IMR-90 (cell line): ENCODE measurements around the gene CLEC4M. TPM values are rescaled to one million over a fixed set of nuclear protein-coding genes. Genes with fewer than 3 reads are reported as not detected.

Experiments used
- ATAC-seq: fragments of 200-7000 bp; cut with Tn5 transposase; 2 replicates; pipeline ENCODE4 v1.9.1; 2020; ENCODE audit warnings: low read depth, mild to moderate bottlenecking, moderate library complexity
- BruUV-seq: library from RNA; stranded (reverse); fragments of 400-500 nt; replicated peaks from 2 replicates; lab custom pipeline; 2021; lab: Mats Ljungman, UMichigan
- CTCF ChIA-PET: fragments of 300-600 bp; formaldehyde crosslinking; extraction: SDS; loops from one replicate; lab custom pipeline; 2021; ENCODE audit warnings: antibody characterized with exemption; lab: Yijun Ruan, JAX
- POLR2A ChIA-PET: fragments of 300-600 bp; sonication (Branson Sonifier 250); formaldehyde crosslinking; loops from one replicate; lab custom pipeline; 2022; ENCODE audit warnings: antibody characterized with exemption; ENCODE audit not compliant: unreplicated experiment; lab: Charles Lee
- DNase-seq: peaks from one replicate; pipeline ENCODE4 v3.0.0; 2013
- H2AFZ ChIP-seq: replicated peaks from 2 replicates; pipeline ENCODE3; 2013; ENCODE audit warnings: low read length, mild to moderate bottlenecking; ENCODE audit not compliant: poor library complexity
- H2AK5ac ChIP-seq: 2 replicates; pipeline ENCODE4 v1.6.1; 2013; ENCODE audit warnings: low read depth, low read length, inconsistent platforms
- H2AK9ac ChIP-seq: replicated peaks from 2 replicates; pipeline ENCODE3; 2013; ENCODE audit warnings: mild to moderate bottlenecking, low read depth, low read length, moderate library complexity; ENCODE audit not compliant: poor library complexity
- H2BK120ac ChIP-seq: 2 replicates; pipeline ENCODE4 v1.6.1; 2013; ENCODE audit warnings: low read depth, low read length, inconsistent platforms
- H2BK15ac ChIP-seq: 3 replicates; pipeline ENCODE4 v1.6.1; 2013; ENCODE audit warnings: low read depth, low read length, inconsistent platforms
- H2BK20ac ChIP-seq: 2 replicates; pipeline ENCODE4 v1.6.1; 2013; ENCODE audit warnings: low read depth, mild to moderate bottlenecking, inconsistent platforms, low read length, moderate library complexity
- H2BK5ac ChIP-seq: 2 replicates; pipeline ENCODE4 v1.6.1; 2013; ENCODE audit warnings: mild to moderate bottlenecking, low read depth, low read length, inconsistent platforms; ENCODE audit not compliant: poor library complexity, severe bottlenecking
- H3K14ac ChIP-seq: replicated peaks from 2 replicates; pipeline ENCODE4 v1.6.1; 2013; ENCODE audit warnings: low read depth, low read length, inconsistent platforms
- H3K18ac ChIP-seq: 2 replicates; pipeline ENCODE4 v1.6.1; 2013; ENCODE audit warnings: low read depth, low read length, control low read depth
- H3K23ac ChIP-seq: 2 replicates; pipeline ENCODE4 v1.6.1; 2013; ENCODE audit warnings: low read depth, low read length, inconsistent platforms
- H3K27ac ChIP-seq: 2 replicates; pipeline ENCODE4 v1.5.1; 2013; ENCODE audit warnings: mild to moderate bottlenecking, control low read depth, low read length; ENCODE audit not compliant: insufficient read depth
- H3K27me3 ChIP-seq: 2 replicates; pipeline ENCODE4 v1.6.1; 2013; ENCODE audit warnings: low read length; ENCODE audit not compliant: control insufficient read depth, insufficient read depth
- H3K36me3 ChIP-seq: 2 replicates; pipeline ENCODE4 v1.6.1; 2013; ENCODE audit warnings: low read length, mixed read lengths; ENCODE audit not compliant: control insufficient read depth, insufficient read depth
- H3K4ac ChIP-seq: 2 replicates; pipeline ENCODE4 v1.6.1; 2013; ENCODE audit warnings: low read depth, low read length, inconsistent platforms
- H3K4me1 ChIP-seq: 2 replicates; pipeline ENCODE4 v1.6.1; 2013; ENCODE audit warnings: low read length, mixed read lengths; ENCODE audit not compliant: control insufficient read depth, insufficient read depth
- H3K4me2 ChIP-seq: 2 replicates; pipeline ENCODE4 v1.6.1; 2013; ENCODE audit warnings: low read depth, mild to moderate bottlenecking, control low read depth, low read length, moderate library complexity
- H3K4me3 ChIP-seq: 2 replicates; pipeline ENCODE4 v1.5.1; 2013; ENCODE audit warnings: low read depth, mild to moderate bottlenecking, control low read depth, low read length, moderate library complexity; ENCODE audit not compliant: insufficient read depth
- H3K56ac ChIP-seq: 2 replicates; pipeline ENCODE4 v1.6.1; 2013; ENCODE audit warnings: low read length, inconsistent platforms; ENCODE audit not compliant: insufficient read depth; ENCODE audit errors: extremely low read depth
- H3K79me1 ChIP-seq, 2 experiments: 2 replicates each; pipeline ENCODE4 v1.6.1; 2013; ENCODE audit warnings: low read length in 2 of 2, inconsistent platforms in 1 of 2, low read depth in 1 of 2
- H3K9ac ChIP-seq: 2 replicates; pipeline ENCODE4 v1.6.1; 2013; ENCODE audit warnings: low read depth, low read length, control low read depth
- H3K9me1 ChIP-seq: 2 replicates; pipeline ENCODE4 v1.6.1; 2013; ENCODE audit warnings: low read length, inconsistent platforms; ENCODE audit not compliant: insufficient read depth
- H3K9me3 ChIP-seq: 2 replicates; pipeline ENCODE4 v1.6.1; 2013; ENCODE audit warnings: low read length; ENCODE audit not compliant: control insufficient read depth, insufficient read depth
- H4K20me1 ChIP-seq: 2 replicates; pipeline ENCODE4 v1.6.1; 2013; ENCODE audit warnings: low read length, inconsistent platforms; ENCODE audit not compliant: insufficient read depth
- H4K5ac ChIP-seq: 2 replicates; pipeline ENCODE4 v1.6.1; 2013; ENCODE audit warnings: mild to moderate bottlenecking, low read depth, low read length, control low read depth
- H4K8ac ChIP-seq, 2 experiments: 2 replicates each; pipeline ENCODE4 v1.6.1; 2013; ENCODE audit warnings: low read depth in 2 of 2, low read length in 2 of 2, control low read depth in 1 of 2, inconsistent platforms in 1 of 2
- H4K91ac ChIP-seq: 2 replicates; pipeline ENCODE4 v1.6.1; 2013; ENCODE audit warnings: low read depth, low read length, inconsistent platforms; ENCODE audit not compliant: insufficient read depth
- MAZ ChIP-seq: IDR thresholded peaks from 2 replicates; pipeline ENCODE4 v1.6.1; 2012; ENCODE audit warnings: low read depth, mild to moderate bottlenecking, low read length, improper control_type of control experiment, moderate library complexity, borderline replicate concordance
- MXI1 ChIP-seq: IDR thresholded peaks from 2 replicates; pipeline ENCODE4 v1.6.1; 2012; ENCODE audit warnings: low read depth, mild to moderate bottlenecking, low read length, moderate library complexity, borderline replicate concordance
- POLR2A ChIP-seq: IDR thresholded peaks from 2 replicates; pipeline ENCODE4 v1.6.1; 2012; ENCODE audit warnings: mild to moderate bottlenecking, low read depth, low read length
- WGBS, 2 experiments: methylation state at CpG; one replicate each; pipeline versions ENCODE4 v1.1.5 to v1.1.7; 2013; ENCODE audit warnings: missing lambda C conversion rate in 2 of 2; ENCODE audit not compliant: insufficient read length in 1 of 2; ENCODE audit errors: extremely low coverage in 2 of 2; 5-methylcytosine and 5-hydroxymethylcytosine counted together
- dilution Hi-C: fragments of 300-500 bp; cut with HindIII; formaldehyde crosslinking; loops from one replicate; pipeline ENCODE4 v1.14.3; 2018; ENCODE audit warnings: low sequenced_read_pairs; ENCODE audit not compliant: unreplicated experiment
- in situ Hi-C: fragments of 300-500 bp; cut with MboI; formaldehyde crosslinking; loops from 3 replicates; pipeline ENCODE4 v1.14.3; 2019; ENCODE audit warnings: low sequenced_read_pairs, inconsistent platforms, mixed read lengths
- intact Hi-C: fragments of 100-400 bp; cut with micrococcal nuclease; formaldehyde crosslinking; loops from 2 replicates; pipeline ENCODE4 v1.10.0; 2022
- polyA plus RNA-seq, 3 experiments: library from polyadenylated mRNA; depleted of rRNA; stranded (reverse); fragments of >200 nt; gene quantifications; 2 replicates each; pipeline ENCODE4 v1.2.3, GENCODE V29; 2012; ENCODE audit warnings: low replicate concordance in 1 of 3
- total RNA-seq: library from RNA; depleted of rRNA; stranded (reverse); fragments of >200 nt; gene quantifications from 2 replicates; pipeline ENCODE4 v1.2.3, GENCODE V29; 2012

The CLEC4M gene
- total and polyA plus RNA-seq, 2 of the 4 experiments (the other 2 are of a cell fraction): not detected

DNA sequence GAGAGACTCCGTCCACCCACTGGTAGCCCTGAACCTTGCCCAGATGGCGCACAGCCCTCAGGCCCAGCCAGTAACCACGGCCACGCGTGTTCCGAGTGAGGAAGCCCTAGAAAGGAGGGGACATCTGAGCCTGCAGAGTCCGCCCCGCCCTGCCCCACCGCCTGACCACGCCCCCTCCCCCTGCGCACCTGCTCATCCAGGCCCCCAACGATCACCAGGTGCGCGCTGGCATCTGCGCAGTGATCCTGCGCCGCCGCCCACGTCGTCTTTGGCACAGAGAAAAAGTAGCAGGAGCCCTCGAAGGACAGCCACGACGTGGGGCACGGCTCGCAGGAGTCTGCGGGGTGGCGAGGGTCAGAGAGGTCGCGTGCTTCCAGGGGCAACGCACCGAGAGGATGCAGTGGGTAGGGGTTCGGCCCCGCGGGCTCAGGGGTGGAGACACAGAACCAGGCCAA is 33.2 kb upstream of the CLEC4M start:
- no peaks in the 10 kb centered on the region for H3K79me1 ChIP-seq
- dilution Hi-C loops: no loop called here
- H3K27me3 ChIP-seq: peaks cover 45% of the 10 kb centered on the region
- no peak overlapping the region for H3K56ac ChIP-seq
- no peaks in the 10 kb centered on the region for H3K9me3 ChIP-seq
- ATAC-seq (no peak), DNase-seq (no peak)
- BruUV-seq: no TSS peak
- no peak overlapping the region for H3K18ac ChIP-seq
- H4K91ac ChIP-seq: no peak overlapping the region
- H3K4me3 ChIP-seq: no peak overlapping the region
- POLR2A ChIA-PET: no interaction called here
- no peak overlapping the region for H3K23ac ChIP-seq
- H3K9ac ChIP-seq: no peak overlapping the region
- no peak overlapping the region for H2BK5ac ChIP-seq
- H2BK15ac ChIP-seq: no peak overlapping the region
- H4K20me1 ChIP-seq: no peaks in the 10 kb centered on the region
- CTCF ChIA-PET: no interaction called here
- no peak overlapping the region for H3K14ac ChIP-seq
- no peak overlapping the region for H2BK120ac ChIP-seq
- no peak overlapping the region for H4K8ac ChIP-seq
- no peak overlapping the region for H3K27ac ChIP-seq
- H2AFZ ChIP-seq: no peak overlapping the region
- no peak overlapping the region for H2BK20ac ChIP-seq
- no peak overlapping the region for H2AK5ac ChIP-seq
- no peaks in the 10 kb centered on the region for H3K4me1 ChIP-seq
- 15% methylated on average over 10 of the region's 34 CpGs; no CpG with 5 or more reads in 1 of the 2 experiments for WGBS, 2 experiments
- H3K36me3 ChIP-seq: no peaks in the 10 kb centered on the region
- no peak overlapping the region for H3K4me2 ChIP-seq
- no peak overlapping the region for H4K5ac ChIP-seq
- H3K9me1 ChIP-seq: no peaks in the 10 kb centered on the region
- intact Hi-C loops: no loop called here
- in situ Hi-C loops: no loop called here
- no peak for TF ChIP-seq POLR2A
- TF ChIP-seq MAZ: no peak
- TF ChIP-seq MXI1: no peak
- no peak overlapping the region for H2AK9ac ChIP-seq
- no peak overlapping the region for H3K4ac ChIP-seq
